Fibroblast of lung (primary cell): ENCODE results near the gene TCEA3. TPM values are rescaled to one million over a fixed set of nuclear protein-coding genes. Genes with fewer than 3 reads are reported as not detected.
A peak's percentile ranks its signal among the peaks of the same experiment; 100 is the strongest.

Experiments
- DNase-seq, 2 donors: peaks; one replicate each; pipeline versions ENCODE4 v3.0.0 to v3.0.0-alpha.2; 2010; ENCODE audit warnings: low read depth in 2 of 2
- H2AFZ ChIP-seq: 2 replicates; pipeline ENCODE4 v1.5.1; 2012; ENCODE audit warnings: low read length, control low read depth, inconsistent platforms
- H3K27ac ChIP-seq: 2 replicates; pipeline ENCODE4 v1.5.1; 2011; ENCODE audit warnings: low read length, control low read depth; ENCODE audit not compliant: insufficient read depth
- H3K27me3 ChIP-seq: 2 replicates; pipeline ENCODE4 v1.5.1; 2011; ENCODE audit warnings: mild to moderate bottlenecking, low read length; ENCODE audit not compliant: control insufficient read depth, insufficient read depth
- H3K36me3 ChIP-seq: 2 replicates; pipeline ENCODE4 v1.5.1; 2011; ENCODE audit warnings: low read length; ENCODE audit not compliant: control insufficient read depth, insufficient read depth
- H3K4me1 ChIP-seq: 2 replicates; pipeline ENCODE4 v1.5.1; 2011; ENCODE audit warnings: low read length; ENCODE audit not compliant: control insufficient read depth, insufficient read depth; ENCODE audit errors: extremely low read depth
- H3K4me2 ChIP-seq: 2 replicates; pipeline ENCODE4 v1.5.1; 2011; ENCODE audit warnings: low read length, control low read depth; ENCODE audit not compliant: insufficient read depth; ENCODE audit errors: extremely low read depth
- H3K4me3 ChIP-seq, 4 experiments: fragments of 200-600 bp in 1 of 4; sonication (generic) in 1 of 4; replicated peaks in 1 of 4; 2 replicates each; pipeline ENCODE4 v1.5.1; 2011 to 2016; ENCODE audit warnings: low read length in 4 of 4, low read depth in 3 of 4, mild to moderate bottlenecking in 3 of 4, control low read depth in 2 of 4, inconsistent platforms in 1 of 4, mixed read lengths in 1 of 4; ENCODE audit not compliant: insufficient read depth in 1 of 4; ENCODE audit errors: control extremely low read depth in 1 of 4
- H3K79me2 ChIP-seq: 2 replicates; pipeline ENCODE4 v1.5.1; 2012; ENCODE audit warnings: mild to moderate bottlenecking, low read length, inconsistent platforms; ENCODE audit not compliant: control insufficient read depth, insufficient read depth
- H3K9ac ChIP-seq: 2 replicates; pipeline ENCODE4 v1.5.1; 2011; ENCODE audit warnings: mild to moderate bottlenecking, low read length, control low read depth; ENCODE audit not compliant: insufficient read depth
- H3K9me3 ChIP-seq: 2 replicates; pipeline ENCODE4 v1.5.1; 2012; ENCODE audit warnings: low read depth, low read length; ENCODE audit not compliant: control insufficient read depth, insufficient read depth
- H4K20me1 ChIP-seq: 2 replicates; pipeline ENCODE4 v1.5.1; 2011; ENCODE audit warnings: low read length; ENCODE audit not compliant: control insufficient read depth, insufficient read depth; ENCODE audit errors: extremely low read depth
- CTCF ChIP-seq, 2 donors: IDR thresholded peaks in 1 of 2; conservative IDR thresholded peaks in 1 of 2; 1 replicate in 1 of 2; 2 replicates in 1 of 2; pipeline ENCODE4 v1.5.1; 2011 to 2012; ENCODE audit warnings: low read length in 2 of 2, control low read depth in 1 of 2, inconsistent platforms in 1 of 2, low read depth in 1 of 2, mild to moderate bottlenecking in 1 of 2
- EZH2 ChIP-seq: IDR thresholded peaks from 2 replicates; pipeline ENCODE4 v1.5.1; 2012; ENCODE audit warnings: low read length, control low read depth, mild to moderate bottlenecking; ENCODE audit errors: missing control alignments
- polyA plus RNA-seq, 2 donors: library from polyadenylated mRNA; depleted of rRNA in 1 of 2; stranded (reverse) in 1 of 2; unstranded in 1 of 2; fragments of >200 nt; gene quantifications; 2 replicates each; pipeline ENCODE4 v1.2.1, GENCODE V29; 2011 to 2012; ENCODE audit warnings: missing spikeins in 1 of 2
- total RNA-seq: library from RNA; depleted of rRNA; stranded (reverse); fragments of >200 nt; gene quantifications from 2 replicates; pipeline ENCODE4 v1.2.1, GENCODE V29; 2014

The TCEA3 gene
- total and polyA plus RNA-seq, 2 donors (not counting 1 experiment from before 2014, with no cell fraction given) = 12.3 to 44.6 TPM

- H3K4me1 ChIP-seq = peaks cover 15% of the 10 kb centered on the region
- no peaks in the 10 kb centered on the region for H3K9me3 ChIP-seq
- no peak overlapping the region for H3K4me2 ChIP-seq
- H3K4me3 ChIP-seq = no peak overlapping the region
- no peaks in the 10 kb centered on the region for H3K36me3 ChIP-seq
- DNase-seq = no peak
- H3K27me3 ChIP-seq = no peaks in the 10 kb centered on the region
- no peak overlapping the region for H3K27ac ChIP-seq
- no peaks in the 10 kb centered on the region for H4K20me1 ChIP-seq
- no peaks in the 10 kb centered on the region for H3K79me2 ChIP-seq
- H2AFZ ChIP-seq = no peak overlapping the region
- H3K9ac ChIP-seq = no peak overlapping the region
- TF ChIP-seq EZH2 (peak; percentile 24), CTCF (conservative IDR thresholded peaks at IDR 0.05 in 1 of 2, IDR thresholded peaks at IDR 0.05 in 1 of 2; ENCODE audit: low read depth in 1 of 2, low read length in 2 of 2) (no peak)
These were observed 32.3 kb downstream of the TCEA3 start for GRCh38 chr1:23392125-23392855.

DNA sequence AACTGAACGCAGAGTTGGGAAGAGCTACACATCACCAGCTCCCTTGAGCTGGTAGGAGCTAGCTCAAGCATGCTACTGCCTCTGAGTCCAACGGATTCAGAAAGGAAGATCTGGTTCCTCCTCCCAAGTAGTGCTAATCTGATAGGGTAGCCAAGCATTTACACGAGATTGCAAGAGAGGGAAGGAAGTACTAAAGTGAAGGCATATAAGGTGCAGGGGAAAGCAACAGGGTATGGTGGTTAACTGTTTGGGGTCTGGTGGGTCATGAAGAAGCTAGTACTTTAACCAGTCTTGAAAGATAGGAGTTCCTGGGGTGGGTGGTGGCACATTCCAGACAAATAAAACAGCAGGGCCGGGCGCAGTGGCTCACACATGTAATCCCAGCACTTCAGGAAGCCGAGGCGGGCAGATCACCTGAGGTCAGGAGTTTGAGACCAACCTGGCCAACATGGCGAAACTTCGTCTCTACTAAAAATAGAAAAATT is 34.7 kb downstream of the TCEA3 start:
- no peaks in the 10 kb centered on the region for H3K27me3 ChIP-seq
- H3K79me2 ChIP-seq = no peaks in the 10 kb centered on the region
- H4K20me1 ChIP-seq = no peaks in the 10 kb centered on the region
- no peak for DNase-seq
- no peak overlapping the region for H3K27ac ChIP-seq
- no peaks in the 10 kb centered on the region for H3K9me3 ChIP-seq
- no peak overlapping the region for H3K4me2 ChIP-seq
- H3K4me3 ChIP-seq = no peak overlapping the region
- H2AFZ ChIP-seq = no peak overlapping the region
- H3K4me1 ChIP-seq = peaks cover 10% of the 10 kb centered on the region
- H3K36me3 ChIP-seq = no peaks in the 10 kb centered on the region
- TF ChIP-seq EZH2 (no peak), CTCF (conservative IDR thresholded peaks at IDR 0.05 in 1 of 2, IDR thresholded peaks at IDR 0.05 in 1 of 2; ENCODE audit: low read depth in 1 of 2, low read length in 2 of 2) (no peak)
- H3K9ac ChIP-seq = no peak overlapping the region

GRCh38 chr1:23387494-23387893 is 37.1 kb downstream of the TCEA3 start:
- H2AFZ ChIP-seq = no peak overlapping the region
- H3K9ac ChIP-seq = no peak overlapping the region
- H3K4me1 ChIP-seq = no peaks in the 10 kb centered on the region
- no peaks in the 10 kb centered on the region for H4K20me1 ChIP-seq
- H3K27ac ChIP-seq = no peak overlapping the region
- no peaks in the 10 kb centered on the region for H3K79me2 ChIP-seq
- no peaks in the 10 kb centered on the region for H3K27me3 ChIP-seq
- no peaks in the 10 kb centered on the region for H3K36me3 ChIP-seq
- TF ChIP-seq CTCF (conservative IDR thresholded peaks at IDR 0.05 in 1 of 2, IDR thresholded peaks at IDR 0.05 in 1 of 2; ENCODE audit: low read depth in 1 of 2, low read length in 2 of 2) (no peak), EZH2 (no peak)
- H3K4me2 ChIP-seq = no peak overlapping the region
- no peak overlapping the region for H3K4me3 ChIP-seq
- DNase-seq = no peak
- H3K9me3 ChIP-seq = no peaks in the 10 kb centered on the region
